NCI-H1930 (cell line): Measurements from ENCODE around the gene COL4A2.

Source experiments
- DNase-seq, 2 experiments: peaks; one replicate each; lab custom pipeline; 2025; lab: John Stamatoyannopoulos, UW

COL4A2 gene

GRCh38 chr13:110402299-110403069, 95.4 kb downstream of the COL4A2 start:
- no peak for DNase-seq

GRCh38 chr13:110403315-110403714, 96.2 kb downstream of the COL4A2 start:
- no peak for DNase-seq

- no peak for DNase-seq
Observed at GRCh38 chr13:110403721-110404120, 96.6 kb downstream of the COL4A2 start.

- no peak for DNase-seq
Observed at GRCh38 chr13:110404321-110404720, 97.2 kb downstream of the COL4A2 start.

GRCh38 chr13:110405597-110406450, 98.7 kb downstream of the COL4A2 start:
- DNase-seq, result no peak

GRCh38 chr13:110407021-110407420, 99.9 kb downstream of the COL4A2 start:
- no peak for DNase-seq

GRCh38 chr13:110407531-110407930, 100.4 kb downstream of the COL4A2 start:
- no peak for DNase-seq

- DNase-seq, result no peak
Observed at GRCh38 chr13:110408286-110408685, 101.2 kb downstream of the COL4A2 start.

GRCh38 chr13:110409581-110409992, 102.5 kb downstream of the COL4A2 start:
- no peak for DNase-seq

GRCh38 chr13:110410000-110410399, 102.9 kb downstream of the COL4A2 start:
- no peak for DNase-seq

GRCh38 chr13:110410936-110411687, 104.0 kb downstream of the COL4A2 start:
- no peak for DNase-seq

- no peak for DNase-seq
Observed at GRCh38 chr13:110411688-110412059, 104.6 kb downstream of the COL4A2 start.

GRCh38 chr13:110412132-110412914, 105.2 kb downstream of the COL4A2 start:
- peak; percentile 32 to 63 for DNase-seq

- DNase-seq, result no peak
Observed at GRCh38 chr13:110413016-110413675, 106.1 kb downstream of the COL4A2 start.

- DNase-seq, result no peak
Observed at GRCh38 chr13:110413676-110414040, 106.6 kb downstream of the COL4A2 start.

- no peak for DNase-seq
Observed at GRCh38 chr13:110414283-110414682, 107.2 kb downstream of the COL4A2 start.

- no peak for DNase-seq
Observed at GRCh38 chr13:110414931-110415330, 107.8 kb downstream of the COL4A2 start.

GRCh38 chr13:110415669-110416068, 108.6 kb downstream of the COL4A2 start:
- DNase-seq, result no peak

- no peak for DNase-seq
Observed at GRCh38 chr13:110416131-110417025, 109.3 kb downstream of the COL4A2 start.

- DNase-seq, result no peak
Observed at GRCh38 chr13:110418944-110419343, 111.9 kb downstream of the COL4A2 start.
